Kidney capillary endothelial cell (primary cell): ENCODE data around the gene CALCOCO1.

ENCODE experiments used
- DNase-seq: peaks from one replicate; pipeline ENCODE4 v3.0.0-alpha.2; 2018; ENCODE audit warnings: low spot score

The CALCOCO1 gene

GRCh38 chr12:53751336-53752191 is 24.3 kb upstream of the CALCOCO1 start, which contains the start of gene CISTR:
CISTR (minus strand) TSS chr12:53751979.
- no peak for DNase-seq

- no peak for DNase-seq
These were observed 23.6 kb upstream of the CALCOCO1 start for GRCh38 chr12:53750812-53751335.

GRCh38 chr12:53749986-53750811 is 22.9 kb upstream of the CALCOCO1 start:
- no peak for DNase-seq

GRCh38 chr12:53748072-53748840 is 21.0 kb upstream of the CALCOCO1 start:
- DNase-seq = no peak

GRCh38 chr12:53747095-53747494 is 19.8 kb upstream of the CALCOCO1 start:
- no peak for DNase-seq

- peak; percentile 82 for DNase-seq
These were observed 19.4 kb upstream of the CALCOCO1 start for GRCh38 chr12:53746592-53747092.

- no peak for DNase-seq
These were observed 17.5 kb upstream of the CALCOCO1 start for GRCh38 chr12:53744751-53745150.

- no peak for DNase-seq
These were observed 16.8 kb upstream of the CALCOCO1 start for GRCh38 chr12:53744130-53744441.

GRCh38 chr12:53743266-53744129 is 16.2 kb upstream of the CALCOCO1 start:
- DNase-seq = peak; percentile 73

- no peak for DNase-seq
These were observed 12.9 kb upstream of the CALCOCO1 start for GRCh38 chr12:53740130-53740491.

GRCh38 chr12:53739214-53740129 is 12.2 kb upstream of the CALCOCO1 start:
- no peak for DNase-seq

- DNase-seq = no peak
These were observed 11.4 kb upstream of the CALCOCO1 start for GRCh38 chr12:53738406-53739213.

GRCh38 chr12:53737951-53738405 is 10.7 kb upstream of the CALCOCO1 start:
- no peak for DNase-seq

- DNase-seq = no peak
These were observed 10.0 kb upstream of the CALCOCO1 start for GRCh38 chr12:53737093-53737808.

- DNase-seq = no peak
These were observed 9.3 kb upstream of the CALCOCO1 start for GRCh38 chr12:53736592-53736991.

GRCh38 chr12:53735556-53735955 is 8.3 kb upstream of the CALCOCO1 start:
- no peak for DNase-seq

GRCh38 chr12:53734425-53734824 is 7.2 kb upstream of the CALCOCO1 start:
- no peak for DNase-seq

- no peak for DNase-seq
These were observed 6.6 kb upstream of the CALCOCO1 start for GRCh38 chr12:53733807-53734200.
